Measurements from ENCODE around the gene NCAM2. TPM values are rescaled to one million over a fixed set of nuclear protein-coding genes. Genes with fewer than 3 reads are reported as not detected.

Gene NCAM2
- total RNA-seq: 0.13 and 0.22 TPM in 2 replicates

GRCh38 chr21:20997636-20998455 lies at the start of gene NCAM2:
Gene NCAM2 (plus strand): TSS chr21:20998409.

All from thoracic aorta endothelial cell (primary cell).